Caki2 (cell line): ENCODE data around the gene BAZ2A. TPM values are rescaled to one million over a fixed set of nuclear protein-coding genes. Genes with fewer than 3 reads are reported as not detected.
"Not testable (repeated sequence)": the region's sequence is repeated elsewhere in the genome, so short reads cannot be mapped to it uniquely, and the experiment has no call there.

Source experiments
- DNase-seq: peaks from one replicate; pipeline ENCODE4 v3.0.0-alpha.2; 2015; ENCODE audit warnings: low read depth
- in situ Hi-C: cut with HindIII; loops from 2 replicates; pipeline ENCODE4 v1.10.0; 2016; ENCODE audit warnings: low sequenced_read_pairs, low pct_unique_long_range_greater_than_20kb, mixed read lengths
- total RNA-seq: library from RNA; depleted of rRNA; stranded (reverse); fragments of >200 nt; shearing (Covaris generic); gene quantifications from 2 replicates; pipeline ENCODE4 v1.2.3, GENCODE V29; 2014; ENCODE audit warnings: low replicate concordance

BAZ2A gene
- total RNA-seq, 1 experiment from 2014 or later = 7.2 TPM

DNA sequence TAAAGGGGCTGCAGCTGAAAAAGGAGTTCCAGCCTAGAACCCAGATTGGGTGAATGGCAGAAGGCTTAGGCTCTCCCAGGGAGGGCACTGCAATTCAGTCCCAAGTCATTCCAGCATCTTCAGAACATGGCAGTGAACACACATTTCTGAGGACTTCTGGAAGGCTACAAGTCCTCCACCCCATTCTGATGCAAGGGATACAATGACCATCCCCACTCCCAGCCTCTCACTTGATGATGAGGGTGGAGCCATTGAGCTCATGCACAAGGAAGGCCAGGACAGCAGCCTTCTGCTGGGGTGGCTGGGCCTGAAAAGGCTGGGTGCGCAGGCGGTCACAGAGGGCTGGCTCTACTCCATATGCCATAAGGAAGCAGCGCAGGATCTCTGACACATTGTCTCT, 25.8 kb downstream of the BAZ2A start:
- in situ Hi-C loops = no loop called here
- DNase-seq = no peak

DNA sequence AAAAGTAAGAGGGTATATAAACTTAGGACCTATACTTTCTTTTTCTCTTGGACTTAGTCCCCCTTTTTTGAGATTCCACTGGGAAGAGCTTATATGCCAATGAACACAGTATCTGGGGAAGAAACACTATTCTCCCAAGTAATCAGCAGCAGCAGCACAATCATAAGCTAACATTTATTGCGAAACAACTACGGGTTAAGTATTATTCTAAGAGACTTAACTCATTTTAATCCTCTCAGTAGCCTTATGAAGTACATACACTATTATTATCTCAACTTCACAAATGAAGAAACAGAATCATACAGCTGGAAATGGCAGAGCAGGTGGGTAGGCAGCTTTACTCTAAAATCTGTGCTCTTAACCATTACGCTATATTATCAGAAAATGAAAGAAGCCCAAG, 27.9 kb downstream of the BAZ2A start:
- DNase-seq = no peak
- in situ Hi-C loops = no loop called here

DNA sequence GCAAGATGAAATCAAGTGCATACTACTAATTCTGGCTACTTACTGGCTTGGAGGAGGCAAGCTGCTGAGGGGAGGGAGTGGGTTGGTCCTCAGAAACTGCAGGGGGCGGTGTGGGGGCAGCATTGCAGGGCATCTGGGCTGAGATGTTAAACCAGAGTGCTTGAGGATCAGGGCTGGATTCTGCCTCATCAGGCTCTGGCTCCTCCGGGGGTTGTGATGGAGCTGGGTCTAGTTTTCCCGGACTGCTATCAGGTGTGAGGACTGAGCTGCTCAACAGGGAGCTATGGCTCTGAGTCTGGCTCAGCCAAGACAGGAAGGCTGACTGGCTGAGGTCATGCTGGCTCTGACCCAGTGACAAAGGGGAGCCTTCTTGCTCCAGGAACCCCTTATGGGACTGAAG, 28.6 kb downstream of the BAZ2A start:
- DNase-seq = no peak

DNA sequence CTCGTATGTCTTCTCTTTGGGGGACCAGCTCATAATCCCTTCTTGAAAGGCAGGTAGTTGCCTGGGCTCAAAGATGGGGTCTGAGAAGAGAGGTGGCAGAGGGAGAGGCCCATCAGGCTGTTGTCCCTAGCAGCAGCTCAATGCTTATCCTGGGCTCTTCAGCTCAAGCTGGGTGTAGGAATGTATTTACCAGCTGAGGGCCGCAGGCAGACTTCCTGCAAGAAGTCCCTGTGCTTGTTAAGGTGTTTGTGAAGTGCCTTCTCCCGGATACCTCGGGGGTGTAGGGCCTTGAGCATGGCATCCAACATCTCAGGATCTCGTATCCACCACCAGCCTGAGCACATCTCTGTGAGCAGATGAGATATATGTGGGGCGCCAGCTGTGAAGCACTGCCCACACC, 29.4 kb downstream of the BAZ2A start:
- no peak for DNase-seq
- in situ Hi-C loops = no loop called here

More for the DNA sequence above, 28.6 kb downstream of the BAZ2A start:
- in situ Hi-C loops = no loop called here

DNA sequence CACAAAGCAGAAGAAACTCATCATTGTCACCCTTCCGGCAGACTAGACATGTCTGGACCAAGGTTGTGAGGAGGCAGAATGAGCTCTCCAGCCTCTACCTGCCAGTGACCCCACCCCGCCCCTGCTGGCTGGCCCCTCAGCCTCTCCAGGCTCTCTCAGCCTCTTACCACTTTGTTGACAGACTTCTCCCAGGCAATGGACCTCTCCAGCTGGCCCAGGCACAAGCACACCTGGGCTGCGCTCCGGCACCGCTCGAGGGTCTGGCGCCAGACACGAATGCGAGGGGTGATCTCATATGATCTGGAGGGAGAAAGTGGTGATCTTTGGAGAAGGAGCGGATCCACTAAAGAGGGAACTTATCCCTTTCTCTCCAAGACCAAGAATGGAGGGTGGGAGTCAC, 30.3 kb downstream of the BAZ2A start:
- in situ Hi-C loops = no loop called here
- no peak for DNase-seq

DNA sequence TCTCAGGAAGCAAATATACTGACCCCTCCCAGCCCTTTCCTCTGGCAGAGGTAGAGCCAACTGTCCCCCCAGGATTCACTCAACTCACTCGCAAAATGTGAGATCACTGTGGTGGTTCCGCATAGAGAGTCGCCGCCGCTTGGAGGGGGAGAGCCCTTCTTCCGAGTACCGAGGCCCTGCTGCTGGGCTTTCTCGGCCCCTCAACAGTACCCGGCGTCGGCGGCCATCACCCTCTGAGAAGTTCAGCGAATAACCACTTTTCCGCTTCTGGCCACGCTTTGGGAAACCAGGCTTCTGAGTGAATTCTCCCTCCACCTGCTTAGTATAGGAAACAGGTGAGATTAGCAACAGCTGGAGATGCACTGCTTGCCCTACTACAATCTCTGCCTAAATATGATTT, 31.1 kb downstream of the BAZ2A start:
- in situ Hi-C loops = no loop called here
- DNase-seq = no peak

DNA sequence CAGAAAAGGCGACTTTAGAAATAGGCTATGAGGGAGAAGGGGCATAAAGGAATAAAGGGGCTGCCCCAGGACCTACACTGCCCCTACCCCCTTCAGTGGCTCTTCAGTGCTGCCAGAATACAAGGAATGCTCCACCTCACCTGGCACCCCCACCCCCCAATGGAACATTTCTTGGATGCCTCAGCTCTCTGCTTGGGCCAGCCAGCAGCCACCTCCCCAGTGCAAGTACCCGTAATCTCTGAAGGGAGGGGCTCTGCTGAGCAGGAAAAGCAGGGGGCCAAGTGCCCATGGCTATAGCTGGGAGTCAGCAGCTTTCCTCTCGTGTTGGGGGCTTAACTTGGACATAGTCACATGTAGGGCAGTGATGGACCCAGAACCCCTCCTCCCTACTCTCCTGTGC, 33.3 kb downstream of the BAZ2A start:
- in situ Hi-C loops = no loop called here

DNA sequence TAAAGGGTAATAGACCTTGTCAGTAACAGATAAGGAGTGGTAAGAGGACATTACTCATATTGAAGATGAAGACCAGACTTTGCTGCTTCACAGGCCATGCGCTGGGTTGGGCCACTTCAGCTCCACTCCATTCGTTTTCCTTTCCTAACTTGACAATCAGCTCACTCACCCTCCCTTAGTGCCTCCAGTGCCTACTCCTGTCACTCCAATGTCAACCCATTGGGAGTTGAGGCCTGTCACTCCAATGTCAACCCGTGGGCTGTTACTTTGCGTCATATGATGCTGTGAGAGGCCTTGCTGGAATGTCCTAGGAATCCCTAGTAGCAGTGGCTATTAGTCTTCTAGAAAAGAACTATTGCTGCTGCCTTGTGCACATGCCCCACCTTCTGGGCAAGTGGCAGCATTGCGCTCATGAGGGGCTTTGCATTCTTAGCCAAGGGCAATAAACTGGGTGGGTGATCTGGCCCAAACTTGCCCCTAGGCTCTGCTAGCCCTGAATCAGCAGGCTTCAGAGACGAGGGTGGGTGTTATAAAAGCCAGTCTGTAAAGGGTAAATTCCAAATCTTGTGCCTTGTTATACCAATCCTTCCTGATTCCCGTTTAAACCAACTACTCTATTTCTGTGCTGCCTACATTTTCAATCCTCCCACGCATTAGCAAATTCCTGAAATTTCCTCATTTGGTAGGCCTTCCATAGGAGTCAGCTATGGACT, 36.1 kb downstream of the BAZ2A start:
- in situ Hi-C loops = no loop called here

More for the DNA sequence above, 33.3 kb downstream of the BAZ2A start:
- DNase-seq = no peak

DNA sequence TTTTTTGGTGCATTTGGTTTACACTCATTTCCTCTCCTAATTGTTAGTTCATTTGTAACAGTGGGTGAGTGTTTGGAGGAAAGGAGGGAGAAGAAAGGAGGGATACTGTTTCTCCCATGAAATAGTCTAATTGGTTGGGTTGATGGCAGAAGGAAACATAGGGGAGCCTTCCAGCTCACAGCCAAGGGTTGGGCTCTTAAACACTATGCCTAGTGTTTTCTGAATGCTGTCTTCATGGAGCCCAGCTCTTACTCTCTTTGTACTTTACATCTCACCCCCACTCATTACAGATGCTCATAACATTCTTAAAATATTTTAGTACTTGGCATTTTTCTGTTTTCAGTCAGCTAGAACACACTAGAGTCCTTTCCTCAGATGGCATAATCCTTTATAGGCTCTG, 38.2 kb downstream of the BAZ2A start:
- in situ Hi-C loops = no loop called here
- DNase-seq = no peak

More for the DNA sequence above, 36.1 kb downstream of the BAZ2A start:
- DNase-seq = peak; percentile 77

DNA sequence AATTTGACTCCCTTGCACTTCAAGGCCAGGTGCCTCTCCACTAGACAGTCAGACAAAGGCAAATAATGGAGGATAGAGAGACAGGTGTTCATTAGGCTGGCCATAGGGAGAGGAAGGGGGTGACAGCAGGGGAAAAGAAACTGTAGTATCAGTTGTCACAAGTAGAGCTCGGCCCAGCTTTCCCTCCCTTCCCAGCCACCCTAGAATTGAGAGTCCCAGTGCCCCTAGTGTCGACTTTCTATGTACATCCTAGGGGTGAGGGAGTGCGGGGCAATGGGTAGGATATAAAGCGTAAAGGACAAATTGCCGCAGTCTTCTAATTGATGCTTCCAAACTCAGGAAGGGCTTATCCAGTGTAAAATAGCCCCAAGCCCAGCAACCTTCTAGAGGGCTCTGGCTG, 39.0 kb downstream of the BAZ2A start:
- no peak for DNase-seq
- in situ Hi-C loops = no loop called here

DNA sequence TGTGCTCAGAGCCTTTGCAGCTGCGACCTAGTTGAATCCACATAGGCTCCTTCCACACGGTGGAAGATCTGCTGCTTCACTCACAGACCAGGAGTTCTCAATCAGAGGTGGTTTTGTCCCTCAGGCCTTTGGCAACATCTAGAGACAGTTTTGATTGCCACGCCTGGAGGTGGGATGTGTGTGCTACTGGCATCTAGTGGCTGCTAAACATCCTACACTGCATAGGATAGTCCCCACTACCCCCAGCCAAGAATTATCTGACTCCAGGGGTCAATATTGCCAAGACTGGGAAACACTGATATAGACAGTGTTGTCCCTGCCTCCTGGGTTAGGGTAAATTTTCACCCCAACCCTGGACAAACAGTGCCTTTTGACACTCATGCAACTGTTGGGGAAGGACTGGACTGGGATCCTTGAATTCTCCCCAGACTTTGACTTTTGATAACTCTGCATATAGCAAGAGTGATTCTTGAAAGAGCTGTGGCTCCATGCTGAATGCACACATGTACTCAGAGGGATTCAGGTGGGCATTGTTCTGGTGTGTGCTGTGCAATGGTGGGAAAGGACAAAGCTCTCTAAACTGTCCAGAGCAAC, 39.8 kb downstream of the BAZ2A start:
- in situ Hi-C loops = no loop called here
- DNase-seq = no peak

DNA sequence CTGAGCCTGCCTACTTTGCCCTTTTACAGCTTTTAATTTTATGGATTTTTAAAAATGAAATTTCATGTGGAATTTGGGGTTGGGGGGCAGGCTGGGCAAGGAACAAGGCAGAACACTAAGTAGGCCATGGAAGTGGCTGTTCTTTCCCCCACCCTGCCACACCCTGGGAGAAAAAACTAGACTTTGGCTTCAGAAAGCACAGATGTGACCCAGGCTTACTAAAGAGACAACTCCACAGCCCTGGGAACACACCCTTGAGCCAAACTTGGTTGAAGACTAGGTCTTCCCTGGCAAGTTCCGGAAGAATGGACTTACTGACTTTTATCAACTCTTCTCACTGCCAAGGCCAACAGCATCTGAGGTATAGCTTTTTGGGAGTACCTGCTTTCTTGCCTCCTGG, 40.3 kb downstream of the BAZ2A start:
- DNase-seq = no peak
- in situ Hi-C loops = loop anchor here (5.0 kb wide), 1 partner anchor 33 kb away; no protein-coding TSS in a partner anchor

DNA sequence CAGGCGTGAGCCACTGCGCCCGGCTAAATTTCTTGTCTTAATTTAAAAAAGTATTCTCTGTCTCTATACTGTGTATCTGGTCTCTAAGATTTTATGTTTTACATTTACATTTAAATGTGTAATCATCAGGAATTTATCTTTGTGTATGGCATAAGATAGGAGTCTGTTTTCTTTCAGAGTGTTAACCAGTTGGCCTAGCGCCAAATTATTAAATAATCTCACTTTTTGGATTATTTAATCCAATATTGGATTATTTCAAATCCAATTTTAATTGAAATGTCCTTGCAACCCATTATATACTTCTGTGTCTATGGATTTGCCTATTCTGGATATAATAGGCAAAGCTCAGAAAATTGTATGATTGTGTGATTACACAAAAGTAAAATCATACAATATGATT, 45.0 kb downstream of the BAZ2A start:
- in situ Hi-C loops = loop anchor here (5.0 kb wide), 1 partner anchor 37 kb away; no protein-coding TSS in a partner anchor
- no peak for DNase-seq

DNA sequence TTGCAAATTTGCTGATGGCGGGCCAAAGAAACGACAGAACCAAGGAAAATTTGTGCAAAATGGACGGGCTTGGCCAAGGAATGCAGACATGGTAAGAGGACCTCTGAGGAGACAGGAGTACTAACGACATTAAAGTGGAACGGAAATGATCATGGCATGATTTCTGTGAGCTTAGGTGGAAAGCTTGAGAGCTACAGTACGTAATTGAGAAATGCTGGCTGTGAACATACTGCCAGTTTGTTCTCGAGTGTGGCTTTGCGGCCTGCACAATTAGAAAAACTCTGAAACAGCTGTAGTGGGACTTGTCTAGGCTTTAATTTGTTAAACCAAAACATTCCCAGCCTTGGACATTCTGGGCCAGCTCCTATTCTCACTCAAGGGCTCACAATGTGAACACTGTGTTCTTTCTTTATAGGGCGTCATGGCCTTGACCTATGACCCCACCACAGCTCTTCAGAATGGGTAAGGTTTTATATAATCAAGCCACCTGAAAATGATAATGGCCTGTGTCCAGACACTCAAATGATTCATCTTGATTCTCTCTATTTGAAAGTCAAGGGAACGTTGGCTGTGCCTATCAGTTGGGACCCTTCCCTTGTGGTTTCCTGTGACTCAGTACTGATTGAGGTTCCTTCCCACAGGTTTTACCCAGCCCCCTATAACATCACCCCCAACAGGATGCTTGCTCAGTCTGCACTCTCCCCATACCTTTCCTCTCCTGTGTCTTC, 48.5 kb downstream of the BAZ2A start:
- in situ Hi-C loops = no loop called here
- no peak for DNase-seq

DNA sequence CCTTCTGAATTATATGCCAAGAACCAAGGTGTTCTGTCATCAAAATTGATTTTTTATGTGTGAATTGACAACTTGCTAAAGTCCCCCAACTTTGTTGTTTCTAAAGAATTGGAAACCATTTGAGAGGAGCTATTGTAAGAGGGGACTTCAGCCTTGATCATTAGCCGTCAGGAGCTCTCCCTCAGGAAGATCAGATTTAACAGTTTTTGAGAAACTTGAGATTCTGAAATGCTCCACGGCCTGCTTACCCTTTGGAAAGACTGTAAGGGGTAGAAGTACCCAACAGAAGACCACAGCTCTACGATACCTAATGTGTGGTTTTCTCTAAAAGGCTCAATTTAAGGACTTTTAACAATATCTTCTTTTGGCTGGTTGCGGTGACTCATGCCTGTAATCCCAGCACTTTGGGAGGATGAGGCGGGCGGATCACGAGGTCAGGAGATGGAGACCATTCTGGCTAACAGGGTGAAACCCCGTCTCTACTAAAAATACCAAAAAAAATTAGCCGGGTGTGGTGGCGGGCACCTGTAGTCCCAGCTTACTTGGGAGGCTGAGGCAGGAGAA, 51.1 kb downstream of the BAZ2A start:
- DNase-seq = no peak
- in situ Hi-C loops = no loop called here

DNA sequence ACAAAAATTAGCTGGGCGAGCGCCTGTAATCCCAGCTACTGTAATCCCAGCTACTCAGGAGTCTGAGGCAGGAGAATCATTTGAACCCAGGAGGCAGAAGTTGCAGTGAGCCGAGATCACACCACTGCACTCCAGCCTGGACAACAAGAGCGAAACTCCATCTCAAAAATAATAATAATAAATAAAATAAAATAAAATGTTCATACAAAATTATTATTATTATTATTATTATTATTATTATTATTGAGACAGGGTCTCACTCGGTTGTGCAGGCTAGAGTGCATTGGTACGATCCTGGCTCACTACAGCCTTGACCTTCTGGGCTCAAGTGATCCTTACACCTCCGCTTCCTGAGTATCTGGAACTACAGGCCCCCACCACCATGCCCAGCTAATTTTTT, 52.9 kb downstream of the BAZ2A start:
- DNase-seq, in situ Hi-C loops: not testable (repeated sequence)

DNA sequence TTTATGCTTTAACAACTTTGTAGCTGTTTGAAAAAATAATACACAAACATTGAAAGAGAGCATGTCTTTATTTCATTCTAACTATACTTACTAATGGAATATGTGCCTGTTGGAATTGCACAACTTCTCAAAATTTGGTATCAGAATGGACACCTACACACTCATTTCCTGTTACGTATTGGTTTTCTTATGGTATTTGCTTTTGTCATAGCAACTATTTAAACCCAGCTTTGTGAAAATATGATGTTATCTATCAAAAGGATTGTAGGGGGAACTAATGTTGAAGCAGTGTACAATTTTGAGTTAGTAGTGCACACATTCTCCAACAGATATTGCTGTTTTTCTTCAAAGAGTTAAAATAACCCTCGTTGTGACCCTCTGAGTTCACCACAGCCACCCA, 55.9 kb downstream of the BAZ2A start:
- no peak for DNase-seq
- in situ Hi-C loops = loop anchor here (5.0 kb wide), 1 partner anchor 52 kb away; the partner anchor contains the start of gene RBMS2

DNA sequence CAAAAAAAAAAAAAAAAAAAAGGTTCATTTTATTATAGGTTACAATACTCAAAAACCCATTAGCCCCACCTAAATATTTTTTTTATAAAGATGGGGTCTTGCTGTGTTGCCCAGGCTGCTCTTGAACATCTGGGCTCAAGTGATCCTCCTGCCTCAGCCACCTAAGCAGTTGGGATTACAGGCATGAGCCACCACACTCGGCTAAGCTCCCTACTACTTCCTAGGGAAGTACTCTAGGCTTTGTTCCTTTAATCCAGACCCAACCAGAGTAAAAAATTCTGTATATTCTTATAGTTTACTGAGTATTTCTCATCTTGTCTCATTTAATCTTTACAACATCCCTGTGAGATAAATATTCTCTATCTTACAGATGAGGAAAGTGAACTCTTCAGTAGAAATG, 57.8 kb downstream of the BAZ2A start:
- DNase-seq = no peak
- in situ Hi-C loops = loop anchor here (5.0 kb wide), 1 partner anchor 50 kb away; the partner anchor contains the start of gene RBMS2

DNA sequence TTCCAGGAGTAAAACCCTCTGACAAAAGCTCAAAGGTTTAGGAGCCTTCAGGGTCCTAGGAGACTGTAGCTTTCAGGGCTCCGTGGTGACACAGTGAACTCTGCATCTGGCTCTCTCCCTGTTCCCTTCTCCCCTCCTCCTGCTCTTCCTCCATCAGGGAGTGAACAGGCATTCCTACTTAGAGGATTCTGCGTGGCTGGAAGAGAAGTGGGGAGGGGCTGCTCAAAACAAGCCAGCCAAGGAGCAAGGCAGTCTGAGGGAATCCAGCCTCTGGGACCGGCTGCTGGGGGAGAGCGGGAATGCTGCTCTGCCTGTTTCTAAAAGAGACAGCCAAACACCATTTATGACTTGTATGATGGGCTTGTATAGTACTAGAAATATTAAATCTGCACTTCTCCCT, 59.0 kb downstream of the BAZ2A start:
- DNase-seq = no peak
- in situ Hi-C loops = loop anchor here (5.0 kb wide), 1 partner anchor 49 kb away; the partner anchor contains the start of gene RBMS2
